Upper lobe of left lung (tissue), 4 donors: ENCODE measurements around the gene LPIN1.

Source experiments
- EP300 ChIP-seq, 4 donors: sonication (generic); formaldehyde crosslinking; IDR thresholded peaks; one replicate each; pipeline ENCODE4 v1.5.1; 2017; ENCODE audit warnings: antibody characterized with exemption in 4 of 4, control low read depth in 2 of 4
- POLR2A ChIP-seq, 4 donors: fragments of 450-650 bp; IDR thresholded peaks; one replicate each; pipeline ENCODE4 v1.5.1; 2016 to 2017; ENCODE audit warnings: antibody characterized with exemption in 4 of 4, mild to moderate bottlenecking in 2 of 4
- POLR2AphosphoS5 ChIP-seq, 2 donors: sonication (generic); formaldehyde crosslinking; IDR thresholded peaks; one replicate each; pipeline ENCODE4 v1.5.1; 2017; ENCODE audit warnings: antibody characterized with exemption in 2 of 2
- TF ChIP-seq, protein P1 (sequence below), 6 experiments: fragments of 450-650 bp in 4 of 6; fragments of 200-600 bp in 2 of 6; sonication (generic) in 2 of 6; IDR thresholded peaks; one replicate each; pipeline ENCODE4 v1.5.1; 2016 to 2019; ENCODE audit warnings: antibody characterized with exemption in 6 of 6

DNA sequence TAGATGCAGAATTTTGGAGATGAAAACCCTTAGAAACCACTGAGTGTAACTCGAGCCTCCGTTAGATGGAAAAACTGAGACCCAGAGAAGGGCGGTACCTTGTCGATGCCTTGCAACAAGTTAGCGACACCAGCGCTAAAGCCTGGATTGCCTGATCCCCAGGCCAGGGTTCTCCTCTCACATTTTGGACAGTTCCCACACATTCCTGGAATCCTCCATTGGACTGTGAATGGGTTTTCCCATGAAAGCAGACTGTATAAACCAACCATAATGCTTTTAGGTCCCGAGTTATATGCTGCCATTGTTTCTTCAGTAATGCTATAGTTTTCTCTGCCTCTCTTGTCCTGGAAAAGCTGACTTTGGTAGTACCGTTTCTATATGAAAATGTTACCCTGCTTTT, 37.1 kb upstream of the LPIN1 start:
- TF ChIP-seq, protein P1, sequence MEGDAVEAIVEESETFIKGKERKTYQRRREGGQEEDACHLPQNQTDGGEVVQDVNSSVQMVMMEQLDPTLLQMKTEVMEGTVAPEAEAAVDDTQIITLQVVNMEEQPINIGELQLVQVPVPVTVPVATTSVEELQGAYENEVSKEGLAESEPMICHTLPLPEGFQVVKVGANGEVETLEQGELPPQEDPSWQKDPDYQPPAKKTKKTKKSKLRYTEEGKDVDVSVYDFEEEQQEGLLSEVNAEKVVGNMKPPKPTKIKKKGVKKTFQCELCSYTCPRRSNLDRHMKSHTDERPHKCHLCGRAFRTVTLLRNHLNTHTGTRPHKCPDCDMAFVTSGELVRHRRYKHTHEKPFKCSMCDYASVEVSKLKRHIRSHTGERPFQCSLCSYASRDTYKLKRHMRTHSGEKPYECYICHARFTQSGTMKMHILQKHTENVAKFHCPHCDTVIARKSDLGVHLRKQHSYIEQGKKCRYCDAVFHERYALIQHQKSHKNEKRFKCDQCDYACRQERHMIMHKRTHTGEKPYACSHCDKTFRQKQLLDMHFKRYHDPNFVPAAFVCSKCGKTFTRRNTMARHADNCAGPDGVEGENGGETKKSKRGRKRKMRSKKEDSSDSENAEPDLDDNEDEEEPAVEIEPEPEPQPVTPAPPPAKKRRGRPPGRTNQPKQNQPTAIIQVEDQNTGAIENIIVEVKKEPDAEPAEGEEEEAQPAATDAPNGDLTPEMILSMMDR (IDR thresholded peaks at IDR 0.05) = no peak
- TF ChIP-seq POLR2A (IDR thresholded peaks at IDR 0.05) = no peak
- TF ChIP-seq EP300 (IDR thresholded peaks at IDR 0.05) = no peak
- TF ChIP-seq POLR2AphosphoS5 (IDR thresholded peaks at IDR 0.05) = no peak
